Naive thymus-derived CD8-positive, alpha-beta T cell (primary cell): ENCODE measurements around the gene TBC1D9. TPM values are rescaled to one million over a fixed set of nuclear protein-coding genes. Genes with fewer than 3 reads are reported as not detected.
A peak's percentile ranks its signal among the peaks of the same experiment; 100 is the strongest.
"Not testable (repeated sequence)": the region's sequence is repeated elsewhere in the genome, so short reads cannot be mapped to it uniquely, and the experiment has no call there.

ENCODE experiments used
- ATAC-seq, 2 donors: fragments of 150-1000 bp; cut with Tn5 transposase in 1 of 2; sonication (Bioruptor Pico), chemical (Tn5 transposase) in 1 of 2; 1 replicate in 1 of 2; 2 replicates in 1 of 2; pipeline ENCODE4 v1.10.0; 2021; ENCODE audit warnings: mild to moderate bottlenecking in 2 of 2, moderate library complexity in 2 of 2
- POLR2A ChIA-PET: fragments of 350-600 bp; sonication (Branson Sonifier 250); formaldehyde crosslinking; loops from one replicate; lab custom pipeline; 2021; ENCODE audit warnings: antibody characterized with exemption; lab: Charles Lee
- DNase-seq, 10 donors: peaks; one replicate each; pipeline versions ENCODE4 v3.0.0 to v3.0.0-alpha.2; 2020 to 2022
- H3K27ac Mint-ChIP-seq, 10 donors: one replicate each; pipeline ENCODE4 v1.8.0; 2020 to 2022; ENCODE audit warnings: mild to moderate bottlenecking in 10 of 10, mixed read lengths in 10 of 10, moderate library complexity in 4 of 10, inconsistent platforms in 1 of 10
- H3K27me3 Mint-ChIP-seq, 5 donors: one replicate each; pipeline ENCODE4 v1.8.0; 2021 to 2022; ENCODE audit warnings: mixed read lengths in 5 of 5
- H3K36me3 Mint-ChIP-seq, 3 donors: one replicate each; pipeline ENCODE4 v1.8.0; 2020 to 2022; ENCODE audit warnings: mixed read lengths in 3 of 3, mild to moderate bottlenecking in 2 of 3, inconsistent platforms in 1 of 3
- H3K4me1 Mint-ChIP-seq, 4 donors: one replicate each; pipeline ENCODE4 v1.8.0; 2021 to 2022; ENCODE audit warnings: mixed read lengths in 4 of 4
- H3K4me3 Mint-ChIP-seq, 10 donors: one replicate each; pipeline ENCODE4 v1.8.0; 2020 to 2022; ENCODE audit warnings: mild to moderate bottlenecking in 10 of 10, mixed read lengths in 10 of 10, moderate library complexity in 6 of 10, inconsistent platforms in 1 of 10
- H3K9me3 Mint-ChIP-seq, 9 donors: one replicate each; pipeline ENCODE4 v1.8.0; 2020 to 2022; ENCODE audit warnings: mixed read lengths in 9 of 9, mild to moderate bottlenecking in 3 of 9, inconsistent platforms in 1 of 9, moderate library complexity in 1 of 9
- polyA plus RNA-seq, 3 donors: library from polyadenylated mRNA; unstranded; fragments of 300-500 nt; fragmentation: Illumina TruSeq; gene quantifications; one replicate each; pipeline ENCODE4 v1.2.3, GENCODE V29; 2021
- total RNA-seq, 8 experiments: library from RNA in 2 of 8; stranded (reverse) in 2 of 8; gene quantifications; one replicate each; pipeline ENCODE4 v1.2.3 and lab custom pipeline; 2021 to 2026

The TBC1D9 gene
- total RNA-seq = 1 to 10 TPM; 3.8 to 4.1 TPM
- polyA plus RNA-seq = under 1 TPM in 1 of 3 donors, not detected in 2; 0.12 TPM
- 0 to 0.69 (median 0) reads per million in 6 experiments for total RNA-seq (lab: John Stamatoyannopoulos, UW)

DNA sequence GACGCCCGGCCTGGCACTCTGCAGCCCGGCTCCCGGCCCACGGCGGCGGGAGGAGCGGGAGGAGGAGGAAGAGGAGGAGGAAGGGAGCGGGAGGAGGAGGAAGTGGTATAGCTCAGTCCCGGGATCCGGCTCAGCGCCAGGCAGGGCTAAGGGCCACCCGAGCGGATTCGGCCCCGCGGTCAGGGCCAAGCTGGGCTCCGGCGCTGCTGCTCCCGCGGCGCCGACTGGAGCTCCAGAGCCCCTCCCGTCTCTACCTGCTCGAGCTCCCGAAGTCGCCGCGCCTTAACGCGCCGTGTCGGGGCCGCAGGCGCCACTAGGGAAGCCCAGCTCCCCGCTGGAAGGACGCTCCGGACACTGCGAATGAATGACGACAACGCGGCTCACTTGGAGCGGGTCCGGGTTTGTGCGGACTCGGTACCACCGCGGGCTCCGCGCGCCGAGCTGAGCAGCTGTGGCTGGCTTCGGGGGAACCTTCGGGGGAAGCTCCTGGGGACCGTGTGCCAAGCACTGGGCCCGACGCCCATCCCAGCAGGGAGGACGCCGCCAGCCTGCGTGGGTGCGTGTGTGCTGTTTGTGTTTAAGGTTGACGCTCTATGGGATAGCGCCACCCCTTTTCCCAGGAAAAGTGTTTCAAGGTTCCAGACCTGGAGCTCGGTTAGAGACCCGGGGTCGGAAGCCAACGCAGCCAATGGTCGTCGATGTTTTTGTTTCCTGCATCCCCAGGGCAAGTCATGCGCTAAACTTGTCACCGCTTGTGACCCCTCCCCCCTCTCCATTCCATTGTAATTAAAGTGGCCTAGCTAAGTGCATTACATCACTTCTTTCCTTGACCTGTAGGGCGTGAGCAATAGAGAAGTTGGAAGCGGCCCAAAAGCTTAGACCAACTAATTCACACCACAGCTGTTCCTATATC lies at the start of gene TBC1D9:
Gene TBC1D9 (minus strand): TSS at position 67 of the 913 bp plus-strand sequence. CDS start 340 bp downstream, outside the sequence.
- Mint-ChIP-seq H3K4me3 (peak within 1 kb of the TSS; percentile 10 to 82 (median 46)), H3K27me3 (peaks cover 38 to 72% (median 45%) of the 10 kb centered on the region in 5 donors), H3K4me1 (peaks cover 0 to 42% (median 8%) of the 10 kb centered on the region in 4 donors), H3K27ac (peak within 1 kb of the TSS in 1 of 10 donors; percentile 68), H3K36me3 (no peaks in the 10 kb centered on the region), H3K9me3 (peaks cover 0 to 8% (median 0%) of the 10 kb centered on the region in 9 donors)
- DNase-seq (peak in 3 of 10 donors; percentile 1 to 64 (median 22)), ATAC-seq (peak in 1 of 2 donors; percentile 44)
- POLR2A ChIA-PET = interaction anchor here (0.6 kb wide), 1 partner anchor 97 kb away, joined by 3 read pairs; no protein-coding TSS in a partner anchor

DNA sequence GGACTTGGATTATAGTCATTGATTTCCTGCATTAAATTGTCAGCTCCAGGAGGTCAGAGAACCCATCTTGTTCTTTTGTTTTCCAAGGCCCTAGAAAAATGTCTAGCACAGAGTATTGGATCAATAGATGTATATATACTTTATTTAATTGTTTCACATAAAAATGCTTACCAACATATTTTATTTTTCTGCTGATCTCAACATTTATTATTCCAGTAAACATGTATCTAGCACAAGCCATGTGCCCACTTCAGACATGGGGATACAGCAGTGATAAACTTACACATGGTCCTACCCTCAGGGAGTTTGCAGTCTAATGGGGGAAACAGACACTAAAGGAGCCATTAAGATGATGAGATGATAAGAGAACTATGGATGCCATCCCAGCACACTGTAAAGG lies 49.1 kb upstream of the TBC1D9 start:
- Mint-ChIP-seq H3K27me3 (peaks cover 4 to 26% (median 9%) of the 10 kb centered on the region in 5 donors), H3K4me3 (no peak overlapping the region), H3K9me3 (peaks cover 0 to 9% (median 0%) of the 10 kb centered on the region in 9 donors), H3K36me3 (peaks cover 0 to 5% (median 0%) of the 10 kb centered on the region in 3 donors), H3K27ac (peak overlapping the region in 1 of 10 donors; percentile 49), H3K4me1 (peaks cover 0 to 67% (median 1%) of the 10 kb centered on the region in 4 donors)
- ATAC-seq (no peak), DNase-seq (no peak)
- POLR2A ChIA-PET = no interaction called here

DNA sequence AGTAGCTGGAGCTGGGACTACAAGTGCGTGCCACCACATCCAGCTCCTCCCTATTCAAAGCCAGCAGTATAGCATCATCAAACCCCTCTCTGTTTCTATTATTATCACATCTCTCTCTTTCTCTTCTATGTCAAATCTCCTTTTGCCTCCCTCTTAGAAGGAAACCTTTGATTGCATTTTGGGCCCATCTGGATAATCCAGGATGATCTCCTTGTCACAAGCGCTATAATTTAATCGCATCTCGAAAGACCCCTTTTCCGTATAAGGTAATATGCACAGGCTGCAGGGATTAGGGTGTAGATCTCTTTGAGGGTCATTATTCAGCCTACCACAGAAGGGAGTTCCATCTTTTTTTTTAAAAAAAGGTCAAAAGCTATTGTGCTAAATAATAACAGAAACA lies 46.4 kb upstream of the TBC1D9 start:
- ATAC-seq = no peak
- H3K27me3 Mint-ChIP-seq = peaks cover 0 to 33% (median 9%) of the 10 kb centered on the region in 5 donors
- H3K4me1 Mint-ChIP-seq = peaks cover 0 to 54% (median 0%) of the 10 kb centered on the region in 4 donors
- no peak overlapping the region for H3K4me3 Mint-ChIP-seq
- POLR2A ChIA-PET = no interaction called here
- no peak for DNase-seq
- peaks cover 0 to 9% (median 0%) of the 10 kb centered on the region in 9 donors for H3K9me3 Mint-ChIP-seq
- no peak overlapping the region for H3K27ac Mint-ChIP-seq
- H3K36me3 Mint-ChIP-seq = peaks cover 0 to 5% (median 0%) of the 10 kb centered on the region in 3 donors

DNA sequence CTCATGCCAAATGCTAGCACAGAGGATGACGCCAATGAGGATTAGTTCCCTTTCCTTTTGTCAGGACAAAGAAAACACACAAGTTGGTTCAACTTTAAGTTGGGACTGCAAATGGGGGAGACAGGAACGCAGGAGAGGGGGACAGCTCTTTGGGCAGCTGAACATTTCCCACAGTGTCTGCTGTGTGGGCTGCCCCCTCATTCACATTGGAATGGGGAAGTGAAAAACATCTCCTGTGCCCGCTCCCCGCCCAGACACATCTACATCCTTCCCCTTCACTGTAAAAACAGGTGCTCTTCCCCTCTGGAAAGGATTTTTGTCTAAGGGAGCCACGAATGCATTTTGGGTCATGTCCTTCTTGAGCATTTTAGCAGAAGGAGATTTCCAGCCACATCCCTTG lies 44.5 kb upstream of the TBC1D9 start:
- POLR2A ChIA-PET = interaction anchor here (0.6 kb wide), 1 partner anchor 47 kb away, joined by 5 read pairs; no protein-coding TSS in a partner anchor
- no peak overlapping the region for H3K27ac Mint-ChIP-seq
- peaks cover 0 to 4% (median 0%) of the 10 kb centered on the region in 3 donors for H3K36me3 Mint-ChIP-seq
- peaks cover 0 to 16% (median 9%) of the 10 kb centered on the region in 5 donors for H3K27me3 Mint-ChIP-seq
- H3K4me1 Mint-ChIP-seq = peaks cover 0 to 41% (median 0%) of the 10 kb centered on the region in 4 donors
- H3K4me3 Mint-ChIP-seq = no peak overlapping the region
- H3K9me3 Mint-ChIP-seq = peaks cover 0 to 6% (median 0%) of the 10 kb centered on the region in 9 donors
- ATAC-seq = no peak
- DNase-seq = peak in 1 of 10 donors; percentile 16

DNA sequence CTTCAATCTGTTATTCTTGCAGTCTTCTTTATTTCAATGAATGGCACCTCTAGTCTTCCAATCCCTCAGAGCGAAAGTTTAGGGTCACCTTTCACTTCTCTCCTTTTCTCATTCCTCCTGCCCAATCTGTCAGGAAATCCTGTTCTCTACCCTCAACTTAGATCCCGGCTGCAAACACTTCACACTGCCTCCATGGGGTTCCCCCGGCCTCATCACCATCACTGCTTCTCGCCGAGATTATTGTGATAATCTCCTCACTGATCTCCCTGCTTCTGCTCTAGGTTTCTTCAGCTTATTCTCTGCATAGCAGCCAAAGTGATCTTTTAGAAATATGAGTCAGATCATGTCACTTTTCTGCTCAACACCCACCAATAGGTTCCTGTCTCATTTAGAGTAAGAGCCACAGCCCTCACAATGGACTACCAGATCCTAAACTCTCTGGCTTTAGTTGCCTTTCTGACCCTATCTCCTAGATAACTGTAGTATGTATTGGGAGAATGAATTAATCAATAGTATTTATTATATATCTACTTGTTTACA lies 43.6 kb upstream of the TBC1D9 start:
- no peak for DNase-seq
- Mint-ChIP-seq H3K27ac (peak overlapping the region in 2 of 10 donors; percentile 36 to 58), H3K9me3 (peaks cover 0 to 4% (median 0%) of the 10 kb centered on the region in 9 donors), H3K4me3 (peak overlapping the region in 1 of 10 donors; percentile 0), H3K27me3 (peaks cover 0 to 13% (median 9%) of the 10 kb centered on the region in 5 donors), H3K36me3 (no peaks in the 10 kb centered on the region), H3K4me1 (peaks cover 0 to 38% (median 0%) of the 10 kb centered on the region in 4 donors)
- no peak for ATAC-seq
- POLR2A ChIA-PET = no interaction called here

DNA sequence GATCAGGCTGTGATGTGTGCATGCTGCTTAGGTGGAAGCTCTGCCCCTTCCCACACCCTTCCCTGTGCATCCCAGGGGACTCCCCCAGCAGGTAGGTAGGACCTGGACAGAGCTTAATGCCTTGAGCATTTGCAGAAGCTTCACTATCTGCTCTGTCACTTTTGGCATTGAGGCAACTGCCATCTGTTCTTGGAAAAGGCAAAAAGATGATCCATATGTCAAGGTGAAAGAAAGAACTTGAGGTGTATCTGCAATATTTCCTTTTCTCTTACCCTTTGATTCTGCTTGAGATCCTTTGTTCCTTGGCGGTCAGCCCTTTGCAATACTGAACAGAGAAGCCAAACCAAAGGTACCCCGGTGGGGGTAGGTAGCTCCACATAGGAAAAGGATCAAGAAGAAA lies 37.1 kb upstream of the TBC1D9 start:
- peaks cover 3 to 8% (median 5%) of the 10 kb centered on the region in 5 donors for H3K27me3 Mint-ChIP-seq
- H3K36me3 Mint-ChIP-seq = no peaks in the 10 kb centered on the region
- peaks cover 0 to 39% (median 0%) of the 10 kb centered on the region in 4 donors for H3K4me1 Mint-ChIP-seq
- ATAC-seq (no peak), DNase-seq (no peak)
- POLR2A ChIA-PET = no interaction called here
- peaks cover 0 to 12% (median 7%) of the 10 kb centered on the region in 9 donors for H3K9me3 Mint-ChIP-seq
- H3K27ac Mint-ChIP-seq = no peak overlapping the region
- H3K4me3 Mint-ChIP-seq = no peak overlapping the region

DNA sequence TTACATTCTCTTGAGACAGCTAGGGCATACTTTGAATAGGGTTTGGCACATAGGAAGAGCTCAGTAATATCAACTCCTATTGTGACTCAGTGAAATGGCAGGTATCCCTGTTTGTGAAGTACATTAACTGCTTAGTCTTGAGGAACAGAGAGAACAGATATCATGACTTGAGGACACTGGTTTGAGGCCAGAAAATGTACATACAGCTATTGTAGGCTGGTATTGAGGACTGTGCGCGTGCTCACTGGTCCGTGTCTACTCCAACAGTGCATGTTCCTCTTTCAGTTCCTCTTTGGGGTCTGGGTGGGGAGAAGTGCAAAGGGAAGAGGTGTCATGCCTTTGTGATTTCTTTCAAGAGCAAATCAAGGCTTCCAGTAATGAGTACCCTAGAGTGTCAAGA lies 34.6 kb upstream of the TBC1D9 start:
- Mint-ChIP-seq H3K9me3 (peaks cover 0 to 13% (median 9%) of the 10 kb centered on the region in 9 donors), H3K4me1 (peaks cover 0 to 34% (median 0%) of the 10 kb centered on the region in 4 donors), H3K36me3 (no peaks in the 10 kb centered on the region), H3K27ac (peak overlapping the region in 2 of 10 donors; percentile 35 to 67), H3K27me3 (peaks cover 3 to 13% (median 7%) of the 10 kb centered on the region in 5 donors), H3K4me3 (peak overlapping the region in 1 of 10 donors; percentile 40)
- POLR2A ChIA-PET = no interaction called here
- DNase-seq = peak in 1 of 10 donors; percentile 39
- peak in 1 of 2 donors; percentile 66 for ATAC-seq

DNA sequence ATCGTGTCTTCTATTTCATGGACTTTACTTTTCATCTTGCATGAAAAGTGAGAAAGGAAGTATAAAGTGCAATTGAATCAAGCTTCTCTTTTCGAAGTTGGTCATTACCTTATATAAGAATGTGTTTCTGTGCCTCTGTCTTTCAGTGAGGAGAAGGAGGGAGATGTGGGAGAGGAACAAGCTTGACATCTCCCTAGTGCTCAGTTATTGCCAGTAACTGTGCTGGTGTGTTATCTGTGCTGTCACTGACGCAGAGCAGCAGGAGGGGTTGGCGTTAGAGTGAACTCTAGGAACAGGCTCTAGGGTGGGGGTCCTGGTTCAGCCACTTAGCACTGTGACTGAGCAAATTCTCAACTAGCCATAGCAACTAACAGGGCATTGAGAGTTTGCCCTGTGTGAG lies 34.0 kb upstream of the TBC1D9 start:
- Mint-ChIP-seq H3K9me3 (peaks cover 0 to 13% (median 9%) of the 10 kb centered on the region in 9 donors), H3K36me3 (no peaks in the 10 kb centered on the region), H3K27ac (peak overlapping the region in 2 of 10 donors; percentile 35 to 67), H3K27me3 (peaks cover 3 to 13% (median 7%) of the 10 kb centered on the region in 5 donors), H3K4me3 (no peak overlapping the region), H3K4me1 (peaks cover 0 to 34% (median 0%) of the 10 kb centered on the region in 4 donors)
- DNase-seq (no peak), ATAC-seq (no peak)
- POLR2A ChIA-PET = no interaction called here

DNA sequence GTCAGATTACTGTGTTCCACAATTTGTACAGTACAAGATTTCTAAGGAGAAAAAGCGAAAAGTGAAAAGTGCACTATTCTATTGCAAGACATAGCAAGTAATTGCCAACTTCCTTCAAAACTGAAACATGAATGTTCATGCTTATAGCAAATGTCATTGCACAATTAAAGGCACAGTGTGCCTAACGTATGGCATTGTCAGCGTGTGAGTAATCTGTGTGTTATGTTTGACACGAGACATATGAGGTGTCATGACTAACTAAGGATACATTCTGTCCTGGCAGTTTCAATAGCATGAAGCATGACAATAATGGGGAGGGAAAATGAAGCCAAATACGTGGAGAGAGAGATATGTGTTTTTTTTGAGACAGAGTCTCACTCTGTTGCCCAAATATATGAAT lies 33.6 kb upstream of the TBC1D9 start:
- no peaks in the 10 kb centered on the region for H3K36me3 Mint-ChIP-seq

DNA sequence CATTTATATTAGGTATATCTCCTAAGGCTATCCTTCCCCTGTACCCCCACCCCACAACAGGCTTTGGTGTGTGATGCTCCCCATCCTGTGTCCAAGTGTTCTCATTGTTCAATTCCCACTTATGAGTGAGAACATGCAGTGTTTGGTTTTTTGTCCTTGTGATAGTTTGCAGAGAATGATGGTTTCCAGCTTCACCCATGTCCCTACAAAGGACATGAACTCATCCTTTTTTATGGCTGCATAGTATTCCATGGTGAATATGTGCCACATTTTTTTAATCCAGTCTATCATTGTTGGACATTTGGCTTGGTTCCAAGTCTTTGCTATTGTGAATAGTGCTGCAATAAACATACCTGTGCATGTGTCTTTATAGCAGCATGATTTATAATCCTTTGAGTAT lies 26.6 kb upstream of the TBC1D9 start:
- H3K27ac Mint-ChIP-seq, H3K27me3 Mint-ChIP-seq, ATAC-seq, DNase-seq, H3K4me1 Mint-ChIP-seq, POLR2A ChIA-PET, H3K4me3 Mint-ChIP-seq, H3K36me3 Mint-ChIP-seq: not testable (repeated sequence)
- H3K9me3 Mint-ChIP-seq = peaks cover 0 to 13% (median 3%) of the 10 kb centered on the region in 9 donors

More for the DNA sequence above, 33.6 kb upstream of the TBC1D9 start:
- Mint-ChIP-seq H3K27me3 (peaks cover 3 to 13% (median 7%) of the 10 kb centered on the region in 5 donors), H3K4me3 (peak overlapping the region in 1 of 10 donors; percentile 55), H3K4me1 (peaks cover 0 to 34% (median 0%) of the 10 kb centered on the region in 4 donors), H3K9me3 (peaks cover 0 to 13% (median 9%) of the 10 kb centered on the region in 9 donors), H3K27ac (peak overlapping the region in 1 of 10 donors; percentile 67)
- ATAC-seq = no peak
- DNase-seq = no peak
- POLR2A ChIA-PET = no interaction called here

DNA sequence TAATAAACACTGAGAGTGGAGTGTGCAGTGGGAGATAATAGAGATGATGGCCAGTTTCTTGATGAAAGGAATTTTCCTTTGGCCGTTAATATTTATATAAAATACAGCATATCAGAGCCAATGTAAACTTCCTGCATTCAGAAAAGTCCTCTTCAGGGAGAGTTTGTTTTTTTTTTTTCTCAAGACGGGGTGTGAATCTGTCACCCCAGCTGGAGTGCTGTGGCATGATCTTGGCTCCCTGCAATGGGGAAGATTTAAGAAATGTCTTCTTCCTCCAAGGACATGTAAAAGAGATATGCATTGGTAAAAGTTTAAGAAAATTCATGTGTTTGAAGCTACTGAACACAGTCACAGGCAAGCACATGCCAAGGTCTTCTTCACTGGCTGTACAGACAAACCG lies 25.4 kb upstream of the TBC1D9 start:
- H3K9me3 Mint-ChIP-seq = peaks cover 0 to 13% (median 0%) of the 10 kb centered on the region in 9 donors
- H3K4me1 Mint-ChIP-seq = no peaks in the 10 kb centered on the region
- no peak for ATAC-seq
- DNase-seq = no peak
- POLR2A ChIA-PET = no interaction called here
- H3K27me3 Mint-ChIP-seq = peaks cover 0 to 2% (median 0%) of the 10 kb centered on the region in 5 donors
- no peak overlapping the region for H3K4me3 Mint-ChIP-seq
- H3K27ac Mint-ChIP-seq = no peak overlapping the region
- no peaks in the 10 kb centered on the region for H3K36me3 Mint-ChIP-seq

DNA sequence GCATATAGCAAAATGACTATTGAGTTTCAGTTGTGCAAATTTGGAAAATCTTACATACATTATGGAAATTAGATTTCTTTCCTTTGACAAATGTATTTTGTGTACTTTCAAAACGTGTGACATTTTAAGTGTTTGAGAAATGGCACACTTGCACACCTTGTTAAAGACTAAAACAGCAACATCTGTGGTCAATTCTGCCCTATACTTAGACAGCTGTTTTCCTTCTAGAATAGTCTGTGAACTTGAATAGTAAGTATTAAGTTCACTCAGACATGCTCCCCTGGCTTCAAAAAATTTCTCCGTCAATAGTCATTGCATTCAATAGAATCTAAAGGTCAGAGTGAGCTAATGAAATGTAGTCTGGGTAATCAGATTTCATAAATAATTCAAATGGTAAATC lies 21.7 kb upstream of the TBC1D9 start:
- Mint-ChIP-seq H3K27ac (no peak overlapping the region), H3K4me1 (no peaks in the 10 kb centered on the region), H3K36me3 (no peaks in the 10 kb centered on the region), H3K4me3 (no peak overlapping the region), H3K27me3 (peaks cover 0 to 5% (median 0%) of the 10 kb centered on the region in 5 donors), H3K9me3 (peaks cover 0 to 5% (median 0%) of the 10 kb centered on the region in 9 donors)
- DNase-seq = no peak
- no peak for ATAC-seq
- POLR2A ChIA-PET = no interaction called here
